ENCODE results near the gene FASTKD3. TPM values are rescaled to one million over a fixed set of nuclear protein-coding genes. Genes with fewer than 3 reads are reported as not detected.

The FASTKD3 gene
- total and polyA plus RNA-seq, 2 donors (not counting 1 experiment from before 2014, with no cell fraction given), result 12.7 to 19.0 TPM

DNA sequence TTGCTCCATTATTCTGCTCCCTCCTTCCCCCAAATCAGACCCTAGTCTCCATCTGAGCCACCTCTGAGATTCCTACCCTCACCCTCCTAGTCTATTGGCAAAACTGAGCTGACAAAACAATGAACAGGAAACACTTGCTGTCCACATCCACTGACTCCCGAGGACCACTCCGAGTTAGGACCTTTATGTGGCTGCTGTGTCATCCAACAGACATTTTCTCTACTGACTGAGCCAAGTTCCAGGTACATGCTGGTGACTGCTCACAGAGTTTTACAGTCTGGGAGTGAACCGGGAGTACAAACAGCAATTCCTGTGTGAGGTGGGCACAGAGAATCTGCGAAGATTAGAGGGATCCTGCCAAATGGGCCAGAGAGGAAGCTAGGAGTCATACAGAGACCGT lies 57.1 kb downstream of the FASTKD3 start:
- H4K20me1 ChIP-seq (ENCODE audit: control insufficient read depth, extremely low read depth, insufficient read depth, low read length), result no peaks in the 10 kb centered on the region
- peak in 1 of 2 donors; percentile 5 for DNase-seq (ENCODE audit: low read depth in 2 of 2)
- H3K4me1 ChIP-seq (ENCODE audit: control insufficient read depth, extremely low read depth, insufficient read depth, low read length), result no peaks in the 10 kb centered on the region
- H3K27me3 ChIP-seq (ENCODE audit: control insufficient read depth, insufficient read depth, low read length), result no peaks in the 10 kb centered on the region
- TF ChIP-seq EZH2 (IDR thresholded peaks at IDR 0.05; ENCODE audit: low read length, missing control alignments) (no peak), CTCF (conservative IDR thresholded peaks at IDR 0.05 in 1 of 2, IDR thresholded peaks at IDR 0.05 in 1 of 2; ENCODE audit: low read depth in 1 of 2, low read length in 2 of 2) (no peak)
- H3K9me3 ChIP-seq (ENCODE audit: control insufficient read depth, insufficient read depth, low read depth, low read length), result no peaks in the 10 kb centered on the region
- no peak overlapping the region for H3K4me2 ChIP-seq (ENCODE audit: extremely low read depth, insufficient read depth, low read length)
- H3K9ac ChIP-seq (ENCODE audit: insufficient read depth, low read length), result no peak overlapping the region
- no peaks in the 10 kb centered on the region for H3K79me2 ChIP-seq (ENCODE audit: control insufficient read depth, insufficient read depth, low read length)
- no peaks in the 10 kb centered on the region for H3K36me3 ChIP-seq (ENCODE audit: control insufficient read depth, insufficient read depth, low read length)
- no peak overlapping the region for H3K27ac ChIP-seq (ENCODE audit: insufficient read depth, low read length)
- no peak overlapping the region for H3K4me3 ChIP-seq (replicated peaks in 1 of 4; ENCODE audit: control extremely low read depth in 1 of 4, insufficient read depth in 1 of 4, low read depth in 3 of 4, low read length in 4 of 4)
- H2AFZ ChIP-seq (ENCODE audit: low read length), result no peak overlapping the region

Other genes with a start within 250 kb of the FASTKD3 start
- gene CFAP90, start 17.9 kb downstream of the FASTKD3 start, total RNA-seq, result 0.26 TPM in 1 of 2 replicates, not detected in the other
- gene CFAP90, start 17.9 kb downstream of the FASTKD3 start, polyA plus RNA-seq, result not detected in 2 replicates
- gene MTRR, start 117 bp upstream of the FASTKD3 start, total RNA-seq, result 19.0 and 21.1 TPM in 2 replicates
- 40.5 and 45.1 TPM in 2 replicates for gene MTRR, start 117 bp upstream of the FASTKD3 start, polyA plus RNA-seq

Data from fibroblast of lung (primary cell).